ENCODE data around the gene GRAMD1B. TPM values are rescaled to one million over a fixed set of nuclear protein-coding genes. Genes with fewer than 3 reads are reported as not detected.

Gene GRAMD1B
- total RNA-seq, 4 donors from 2014 or later, result 2.2 to 4.0 (median 3.5) TPM

- TF ChIP-seq POLR2A (IDR thresholded peaks at IDR 0.05; ENCODE audit: low read depth) (no peak), CTCF (IDR thresholded peaks at IDR 0.05) (peak; percentile 65 to 72 (median 71))
- intact Hi-C loops (cut with DNase I), result loop anchor here (5.0 kb wide), 1 partner anchor 71 kb away; no protein-coding TSS in a partner anchor
- H3K4me3 ChIP-seq, result peak overlapping the region in 1 of 4 donors; percentile 15
- no peak overlapping the region for H3K27ac ChIP-seq (replicated peaks in 1 of 4)
- H3K27me3 ChIP-seq, result no peaks in the 10 kb centered on the region
- WGBS, result 20% methylated on average over 5 of the region's 5 CpGs
- DNase-seq (ENCODE audit: extremely low spot score), result no peak
- peaks cover 0 to 9% (median 0%) of the 10 kb centered on the region in 4 donors for H3K36me3 ChIP-seq
- H3K9me3 ChIP-seq, result no peaks in the 10 kb centered on the region
- H3K4me1 ChIP-seq, result peaks cover 0 to 18% (median 4%) of the 10 kb centered on the region in 4 donors
Measured at GRCh38 chr11:123478352-123478987, 48.4 kb downstream of the GRAMD1B start.

GRCh38 chr11:123479048-123479837, 49.2 kb downstream of the GRAMD1B start:
- Histone ChIP-seq H3K36me3 (peaks cover 0 to 9% (median 0%) of the 10 kb centered on the region in 4 donors), H3K9me3 (no peaks in the 10 kb centered on the region), H3K4me1 (peaks cover 0 to 16% (median 4%) of the 10 kb centered on the region in 4 donors), H3K4me3 (no peak overlapping the region), H3K27me3 (no peaks in the 10 kb centered on the region), H3K27ac (replicated peaks in 1 of 4) (no peak overlapping the region)
- intact Hi-C loops (cut with DNase I), result loop anchor here (5.0 kb wide), 1 partner anchor 72 kb away; no protein-coding TSS in a partner anchor
- no peak for DNase-seq (ENCODE audit: extremely low spot score)
- 78% methylated on average over 12 of the region's 12 CpGs for WGBS
- TF ChIP-seq POLR2A (IDR thresholded peaks at IDR 0.05; ENCODE audit: low read depth), result no peak
- TF ChIP-seq EP300 (IDR thresholded peaks at IDR 0.05), result no peak
- TF ChIP-seq POLR2AphosphoS5 (IDR thresholded peaks at IDR 0.05), result no peak
- no peak for TF ChIP-seq CTCF (IDR thresholded peaks at IDR 0.05)

GRCh38 chr11:123480290-123480815, 50.3 kb downstream of the GRAMD1B start:
- no peaks in the 10 kb centered on the region for H3K9me3 ChIP-seq
- no peaks in the 10 kb centered on the region for H3K27me3 ChIP-seq
- 70% methylated on average over 4 of the region's 4 CpGs for WGBS
- DNase-seq (ENCODE audit: extremely low spot score), result no peak
- peaks cover 0 to 9% (median 0%) of the 10 kb centered on the region in 4 donors for H3K36me3 ChIP-seq
- no peak overlapping the region for H3K4me3 ChIP-seq
- peaks cover 0 to 6% (median 4%) of the 10 kb centered on the region in 4 donors for H3K4me1 ChIP-seq
- intact Hi-C loops (cut with DNase I), result no loop called here
- no peak overlapping the region for H3K27ac ChIP-seq (replicated peaks in 1 of 4)
- TF ChIP-seq POLR2A (IDR thresholded peaks at IDR 0.05; ENCODE audit: low read depth) (no peak), POLR2AphosphoS5 (IDR thresholded peaks at IDR 0.05) (no peak), EP300 (IDR thresholded peaks at IDR 0.05) (no peak), CTCF (IDR thresholded peaks at IDR 0.05) (no peak)

GRCh38 chr11:123480882-123481281, 50.8 kb downstream of the GRAMD1B start:
- TF ChIP-seq POLR2A (IDR thresholded peaks at IDR 0.05; ENCODE audit: low read depth), result no peak
- no peak for TF ChIP-seq EP300 (IDR thresholded peaks at IDR 0.05)
- TF ChIP-seq CTCF (IDR thresholded peaks at IDR 0.05), result no peak
- no peak for TF ChIP-seq POLR2AphosphoS5 (IDR thresholded peaks at IDR 0.05)
- DNase-seq (ENCODE audit: extremely low spot score), result no peak
- Histone ChIP-seq H3K27ac (replicated peaks in 1 of 4) (no peak overlapping the region), H3K9me3 (no peaks in the 10 kb centered on the region), H3K4me3 (no peak overlapping the region), H3K36me3 (peaks cover 0 to 9% (median 0%) of the 10 kb centered on the region in 4 donors), H3K27me3 (no peaks in the 10 kb centered on the region), H3K4me1 (peaks cover 0 to 6% (median 4%) of the 10 kb centered on the region in 4 donors)
- intact Hi-C loops (cut with DNase I), result no loop called here
- 86% methylated on average over 11 of the region's 11 CpGs for WGBS
